MCF 10A (cell line): ENCODE results near the gene TMEM253. TPM values are rescaled to one million over a fixed set of nuclear protein-coding genes. Genes with fewer than 3 reads are reported as not detected.

Experiments used
- Bru-seq: library from RNA; stranded (reverse); fragments of 400-500 nt; gene quantifications from one replicate; lab custom pipeline; 2021; lab: Mats Ljungman, UMichigan
- BruChase-seq, 2 experiments: library from RNA; stranded (reverse); fragments of 400-500 nt; gene quantifications; one replicate each; lab custom pipeline; 2021; lab: Mats Ljungman, UMichigan
- BruUV-seq: library from RNA; stranded (reverse); fragments of 400-500 nt; replicated peaks from 2 replicates; lab custom pipeline; 2021; lab: Mats Ljungman, UMichigan
- CTCF ChIA-PET: fragments of 300-600 bp; sonication (Branson Sonifier 250); formaldehyde crosslinking; extraction: SDS; loops from one replicate; lab custom pipeline; 2021; ENCODE audit warnings: antibody characterized with exemption, inconsistent platforms; lab: Yijun Ruan, JAX
- POLR2A ChIA-PET: fragments of 300-600, 350-650 bp; sonication (Branson Sonifier 250); formaldehyde crosslinking; extraction: SDS; loops from one replicate; lab custom pipeline; 2020; ENCODE audit warnings: antibody characterized with exemption, inconsistent platforms; lab: Yijun Ruan, JAX
- DNase-seq: peaks from one replicate; pipeline ENCODE4 v3.0.0-alpha.2; 2018; ENCODE audit not compliant: unreplicated experiment
- H3K27ac Mint-ChIP-seq: one replicate; pipeline ENCODE4 v1.8.0; 2022; ENCODE audit warnings: mild to moderate bottlenecking, low read depth, mixed read lengths; ENCODE audit not compliant: unreplicated experiment
- H3K27me3 Mint-ChIP-seq: one replicate; pipeline ENCODE4 v1.8.0; 2022; ENCODE audit warnings: mixed read lengths; ENCODE audit not compliant: insufficient read depth, unreplicated experiment
- H3K36me3 Mint-ChIP-seq: one replicate; pipeline ENCODE4 v1.8.0; 2022; ENCODE audit warnings: mild to moderate bottlenecking, moderate library complexity, mixed read lengths; ENCODE audit not compliant: insufficient read depth, unreplicated experiment
- H3K4me1 Mint-ChIP-seq: one replicate; pipeline ENCODE4 v1.8.0; 2022; ENCODE audit warnings: mixed read lengths; ENCODE audit not compliant: insufficient read depth, unreplicated experiment
- H3K4me3 Mint-ChIP-seq: one replicate; pipeline ENCODE4 v1.8.0; 2022; ENCODE audit warnings: mild to moderate bottlenecking, moderate library complexity, mixed read lengths; ENCODE audit not compliant: unreplicated experiment
- H3K9me3 Mint-ChIP-seq: one replicate; pipeline ENCODE4 v1.8.0; 2022; ENCODE audit warnings: mixed read lengths; ENCODE audit not compliant: unreplicated experiment
- CTCF ChIP-seq: fragments of 200-600 bp; IDR thresholded peaks from one replicate; pipeline ENCODE4 v1.8.0; 2022; ENCODE audit warnings: antibody characterized with exemption, mild to moderate bottlenecking; ENCODE audit not compliant: unreplicated experiment
- intact Hi-C: fragments of 100-400 bp; cut with micrococcal nuclease; formaldehyde crosslinking; loops from 2 replicates; pipeline ENCODE4 v1.14.1; 2022
- long read RNA-seq: library from polyadenylated mRNA; stranded (forward); transcript quantifications from one replicate; pipeline ENCODE4 v2.0.0, GENCODE V29; 2022
- total RNA-seq: library from RNA; stranded (reverse); gene quantifications from 2 replicates; pipeline ENCODE4 v1.2.3, GENCODE V29; 2022

Gene TMEM253
- total RNA-seq (0.59 and 1.6 TPM in 2 replicates), Bru-seq, nascent RNA (percentile 23 among the genes with signal in this experiment), BruChase-seq, experiment 1, labeled RNA remaining after a 6-hour chase (percentile 40 among the genes with signal in this experiment), BruChase-seq, experiment 2, labeled RNA remaining after a 2-hour chase (percentile 29 among the genes with signal in this experiment)
- long read RNA-seq, partial matches to known transcripts, result 0 of 1 reads
- long read RNA-seq, other reads (novel, unspliced or antisense), result 1 of 1 reads

GRCh38 chr14:21100931-21101330, at the start of gene TMEM253:
TSS of gene TMEM253 (plus strand) at chr14:21101066. CDS start at chr14:21101344, 278 bp downstream.
- ChIA-PET POLR2A (interaction anchor here (0.6 to 1.6 kb wide), 2 partner anchors 12 to 43 kb away, joined by 3 to 4 read pairs; no protein-coding TSS in a partner anchor), CTCF (interaction anchor here (0.5 to 10.5 kb wide), 14 partner anchors 6 to 1970 kb away, joined by 3 to 248 read pairs (median 5); partner anchors contain the start of gene TTC5)
- BruUV-seq, result no TSS peak
- no peak for DNase-seq
- Mint-ChIP-seq H3K27ac (peak within 1 kb of the TSS; percentile 67), H3K4me1 (peaks cover 41% of the 10 kb centered on the region), H3K4me3 (peak within 1 kb of the TSS; percentile 85), H3K9me3 (no peaks in the 10 kb centered on the region), H3K36me3 (no peaks in the 10 kb centered on the region), H3K27me3 (no peaks in the 10 kb centered on the region)
- intact Hi-C loops, result loop anchor here (5.0 kb wide), 1 partner anchor 419 kb away; the partner anchor contains the start of gene RNASE4
- no peak for TF ChIP-seq CTCF

DNA sequence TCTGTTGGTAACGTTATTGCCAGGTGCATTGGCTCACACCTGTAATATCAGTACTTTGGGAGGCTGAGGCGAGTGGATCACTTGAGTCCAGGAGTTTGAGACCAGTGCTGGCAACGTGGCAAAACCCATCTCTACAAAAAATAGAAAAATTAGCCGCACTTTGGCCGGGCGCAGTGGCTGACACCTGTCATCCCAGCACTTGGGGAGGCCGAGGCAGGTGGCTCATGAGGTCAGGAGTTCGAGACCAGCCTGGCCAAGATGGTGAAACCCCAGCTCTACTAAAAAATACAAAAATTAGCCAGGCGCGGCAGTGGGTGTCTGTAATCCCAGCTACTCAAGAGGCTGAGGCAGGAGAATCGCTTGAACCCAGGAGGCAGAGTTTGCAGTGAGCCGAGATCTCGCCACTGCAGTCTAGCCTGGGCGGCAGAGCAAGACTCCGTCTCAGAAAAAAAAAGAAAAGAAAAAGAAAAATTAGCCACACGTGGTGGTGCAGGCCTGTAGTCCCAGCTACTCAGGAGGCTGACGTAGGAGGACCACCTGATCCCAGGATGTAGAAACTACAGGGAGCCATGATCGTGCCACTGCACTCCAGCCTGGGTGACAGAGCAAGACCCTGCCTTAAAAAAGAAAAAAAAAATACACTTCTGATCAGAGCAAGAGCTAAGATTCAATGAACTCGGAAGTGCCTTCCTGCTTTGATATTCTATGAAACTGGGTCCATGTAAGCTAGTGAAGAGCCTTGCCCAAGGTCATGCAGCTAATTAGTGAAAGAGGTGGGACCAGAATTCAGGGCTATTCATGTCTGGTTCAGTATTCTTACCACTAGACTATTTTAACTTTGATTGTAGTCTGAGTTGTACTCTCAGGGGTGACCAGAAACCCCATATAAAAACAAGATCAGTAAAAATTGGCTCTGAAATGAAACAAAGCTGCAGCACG, 47.4 kb upstream of the TMEM253 start:
- Mint-ChIP-seq H3K4me1 (no peaks in the 10 kb centered on the region), H3K27me3 (no peaks in the 10 kb centered on the region), H3K36me3 (no peaks in the 10 kb centered on the region), H3K4me3 (no peak overlapping the region), H3K27ac (no peak overlapping the region), H3K9me3 (no peaks in the 10 kb centered on the region)
- ChIA-PET CTCF (interaction anchor here (0.6 to 1.2 kb wide), 5 partner anchors 13 to 404 kb away, joined by 3 read pairs; no protein-coding TSS in a partner anchor), POLR2A (interaction anchor here (0.5 to 0.6 kb wide), 2 partner anchors 10 to 383 kb away, joined by 3 to 4 read pairs; no protein-coding TSS in a partner anchor)
- no peak for TF ChIP-seq CTCF
- BruUV-seq, result no TSS peak
- intact Hi-C loops, result no loop called here
- no peak for DNase-seq

GRCh38 chr14:21054123-21054767, 46.6 kb upstream of the TMEM253 start:
- H3K4me3 Mint-ChIP-seq, result no peak overlapping the region
- BruUV-seq, result no TSS peak
- intact Hi-C loops, result no loop called here
- H3K4me1 Mint-ChIP-seq, result no peaks in the 10 kb centered on the region
- DNase-seq, result no peak
- CTCF ChIA-PET, result interaction anchor here (0.7 to 1.2 kb wide), 4 partner anchors 14 to 83 kb away, joined by 3 read pairs; no protein-coding TSS in a partner anchor
- H3K36me3 Mint-ChIP-seq, result no peaks in the 10 kb centered on the region
- no peak overlapping the region for H3K27ac Mint-ChIP-seq
- POLR2A ChIA-PET, result interaction anchor here (0.6 kb wide), 1 partner anchor 383 kb away, joined by 3 read pairs; no protein-coding TSS in a partner anchor
- H3K9me3 Mint-ChIP-seq, result no peaks in the 10 kb centered on the region
- no peak for TF ChIP-seq CTCF
- no peaks in the 10 kb centered on the region for H3K27me3 Mint-ChIP-seq
